ENCODE measurements around the gene HPS3.
"Not testable (repeated sequence)": the region's sequence is repeated elsewhere in the genome, so short reads cannot be mapped to it uniquely, and the experiment has no call there.

- not testable (repeated sequence) for TF ChIP-seq POLR2A, POLR2AphosphoS5 (IDR thresholded peaks at IDR 0.05; ENCODE audit: low read depth, low read length)
These were observed 31.5 kb upstream of the HPS3 start for GRCh38 chr3:149097987-149098386.

All from GM12892 (cell line).